PC-9 (cell line): Measurements from ENCODE around the gene WFIKKN1. TPM values are rescaled to one million over a fixed set of nuclear protein-coding genes. Genes with fewer than 3 reads are reported as not detected.

Source experiments
- BruUV-seq: library from RNA; stranded (reverse); fragments of 400-500 nt; replicated peaks from 2 replicates; lab custom pipeline; 2021; lab: Mats Ljungman, UMichigan
- CTCF ChIA-PET: fragments of 300-600 bp; sonication (Branson Sonifier 250); formaldehyde crosslinking; loops from one replicate; lab custom pipeline; 2022; ENCODE audit warnings: antibody characterized with exemption; lab: Charles Lee
- POLR2A ChIA-PET: fragments of 300-600 bp; sonication (Branson Sonifier 250); formaldehyde crosslinking; loops from one replicate; lab custom pipeline; 2022; ENCODE audit warnings: antibody characterized with exemption; ENCODE audit not compliant: unreplicated experiment; lab: Charles Lee
- DNase-seq, 2 experiments: peaks; one replicate each; pipeline versions ENCODE4 v3.0.0 to v3.0.0-alpha.2; 2015 to 2022; ENCODE audit warnings: mixed read lengths in 1 of 2
- H2AFZ ChIP-seq: fragments of 200-600 bp; sonication (generic); 2 replicates; pipeline ENCODE4 v1.8.1; 2017; ENCODE audit warnings: antibody characterized with exemption
- H3F3A ChIP-seq: fragments of 200-600 bp; sonication (generic); 2 replicates; pipeline ENCODE4 v1.8.1; 2017; ENCODE audit warnings: antibody characterized with exemption, mild to moderate bottlenecking, low read depth; ENCODE audit not compliant: insufficient read depth
- H3K27ac ChIP-seq: fragments of 200-600 bp; sonication (generic); 2 replicates; pipeline ENCODE4 v1.6.1; 2016; ENCODE audit warnings: mixed run types
- H3K27me3 ChIP-seq: fragments of 200-600 bp; sonication (generic); 2 replicates; pipeline ENCODE4 v1.6.1; 2016; ENCODE audit warnings: low read depth, mixed run types; ENCODE audit not compliant: insufficient read depth
- H3K36me3 ChIP-seq: fragments of 200-600 bp; sonication (generic); 2 replicates; pipeline ENCODE4 v1.6.1; 2016; ENCODE audit warnings: low read depth, mixed run types
- H3K4me1 ChIP-seq: fragments of 200-600 bp; sonication (generic); replicated peaks from 2 replicates; pipeline ENCODE4 v1.6.1; 2016; ENCODE audit warnings: mixed run types; ENCODE audit not compliant: insufficient read depth
- H3K4me2 ChIP-seq: fragments of 200-600 bp; sonication (generic); 2 replicates; pipeline ENCODE4 v1.6.1; 2017; ENCODE audit warnings: mixed run types
- H3K4me3 ChIP-seq: fragments of 200-600 bp; sonication (generic); 2 replicates; pipeline ENCODE4 v1.6.1; 2016; ENCODE audit warnings: mixed run types
- H3K79me2 ChIP-seq: fragments of 200-600 bp; sonication (generic); 2 replicates; pipeline ENCODE4 v1.6.1; 2017; ENCODE audit warnings: low read depth, mixed run types
- H3K9me2 ChIP-seq: fragments of 200-600 bp; sonication (generic); 2 replicates; pipeline ENCODE4 v1.8.1; 2017; ENCODE audit warnings: mild to moderate bottlenecking; ENCODE audit not compliant: insufficient read depth
- H3K9me3 ChIP-seq: fragments of 200-600 bp; sonication (generic); 2 replicates; pipeline ENCODE4 v1.8.1; 2016; ENCODE audit warnings: low read depth; ENCODE audit not compliant: insufficient read depth
- H4K20me1 ChIP-seq: fragments of 200-600 bp; sonication (generic); 2 replicates; pipeline ENCODE4 v1.8.1; 2017; ENCODE audit not compliant: insufficient read depth
- CTCF ChIP-seq: fragments of 200-600 bp; sonication (generic); conservative IDR thresholded peaks from 2 replicates; pipeline ENCODE4 v1.6.1; 2017; ENCODE audit warnings: mixed run types, antibody characterized with exemption, mild to moderate bottlenecking, moderate library complexity
- EZH2 ChIP-seq: fragments of 200-600 bp; sonication (generic); IDR thresholded peaks from 2 replicates; pipeline ENCODE4 v1.8.0; 2017; ENCODE audit warnings: antibody characterized with exemption, low read depth
- intact Hi-C: fragments of 100-400 bp; cut with micrococcal nuclease; formaldehyde crosslinking; loops from one replicate; pipeline ENCODE4 v1.10.0; 2022; ENCODE audit not compliant: unreplicated experiment
- total RNA-seq: library from RNA; stranded (reverse); gene quantifications from 2 replicates; pipeline ENCODE4 v1.2.3, GENCODE V29; 2021

Gene WFIKKN1
- total RNA-seq, 1 experiment from 2014 or later: 6.9 TPM

- Histone ChIP-seq H3K4me1 (peaks cover 60% of the 10 kb centered on the region), H3K79me2 (peaks cover 62% of the 10 kb centered on the region), H3F3A (peaks cover 33% of the 10 kb centered on the region), H3K9me2 (no peaks in the 10 kb centered on the region), H3K27ac (peak overlapping the region; percentile 82), H3K36me3 (no peaks in the 10 kb centered on the region), H4K20me1 (peaks cover 17% of the 10 kb centered on the region; the same call in 1 of the 2 replicates), H2AFZ (peak overlapping the region; percentile 90; the same call in 1 of the 2 replicates), H3K4me2 (peak overlapping the region; percentile 92), H3K9me3 (no peaks in the 10 kb centered on the region), H3K4me3 (peak overlapping the region; percentile 85), H3K27me3 (no peaks in the 10 kb centered on the region)
- DNase-seq: peak in 1 of 2 experiments; percentile 67
- ChIA-PET POLR2A (interaction anchor here (0.6 to 1.0 kb wide), 2 partner anchors 12 to 32 kb away, joined by 3 to 5 read pairs; partner anchors contain the start of gene STUB1), CTCF (interaction anchor here (0.6 kb wide), 2 partner anchors 261 to 266 kb away, joined by 4 to 7 read pairs; no protein-coding TSS in a partner anchor)
- intact Hi-C loops: loop anchor here (2.0 to 10.0 kb wide), 2 partner anchors 121 to 263 kb away; partner anchors contain the start of genes CAPN15 and PGAP6
- BruUV-seq: TSS peak; percentile 72
- no peak for TF ChIP-seq EZH2
- peak; percentile 73 for TF ChIP-seq CTCF
Observed at GRCh38 chr16:648071-648780, 17.4 kb downstream of the WFIKKN1 start.

- CTCF ChIA-PET: interaction anchor here (0.6 kb wide), 1 partner anchor 262 kb away, joined by 4 read pairs; no protein-coding TSS in a partner anchor
- H4K20me1 ChIP-seq: peaks cover 17% of the 10 kb centered on the region; the same call in 1 of the 2 replicates
Observed at GRCh38 chr16:648781-649589, 18.2 kb downstream of the WFIKKN1 start, which contains the start of gene WDR90. Gene WDR90 (plus strand): TSS chr16:649365. CDS start chr16:649417, 52 bp downstream.

More at GRCh38 chr16:648781-649589, 18.2 kb downstream of the WFIKKN1 start, which contains the start of gene WDR90:
- H3K36me3 ChIP-seq: no peaks in the 10 kb centered on the region
- H3F3A ChIP-seq: peaks cover 33% of the 10 kb centered on the region
- peaks cover 54% of the 10 kb centered on the region for H3K4me1 ChIP-seq
- no peaks in the 10 kb centered on the region for H3K9me3 ChIP-seq
- TF ChIP-seq CTCF: no peak
- no peak for TF ChIP-seq EZH2
- H3K4me3 ChIP-seq: peak within 1 kb of the TSS; percentile 85
- peak within 1 kb of the TSS; percentile 82 for H3K27ac ChIP-seq
- POLR2A ChIA-PET: interaction anchor here (0.7 to 1.0 kb wide), 3 partner anchors 30 to 79 kb away, joined by 3 to 5 read pairs (median 4); partner anchors contain the start of gene STUB1
- peaks cover 55% of the 10 kb centered on the region for H3K79me2 ChIP-seq
- no peaks in the 10 kb centered on the region for H3K9me2 ChIP-seq
- peak within 1 kb of the TSS; percentile 90 for H2AFZ ChIP-seq
- DNase-seq: peak; percentile 84 to 95
- BruUV-seq: no TSS peak
- no peaks in the 10 kb centered on the region for H3K27me3 ChIP-seq
- H3K4me2 ChIP-seq: peak within 1 kb of the TSS; percentile 92
- intact Hi-C loops: loop anchor here (1.0 to 10.0 kb wide), 3 partner anchors 56 to 264 kb away; partner anchors contain the start of genes CAPN15 and PGAP6
